AG10803 (cell line): ENCODE data around the gene KLHL35.
A peak's percentile ranks its signal among the peaks of the same experiment; 100 is the strongest.

Source experiments
- DNase-seq: peaks from one replicate; pipeline ENCODE4 v3.0.0; 2010; ENCODE audit warnings: low read depth
- H3K4me3 ChIP-seq: 2 replicates; pipeline ENCODE4 v1.5.1; 2011; ENCODE audit warnings: mild to moderate bottlenecking, low read length, control low read depth
- TF ChIP-seq, protein P1 (sequence below): conservative IDR thresholded peaks from 2 replicates; pipeline ENCODE4 v1.5.1; 2011; ENCODE audit warnings: mild to moderate bottlenecking, low read length, control low read depth, inconsistent platforms

Gene KLHL35

DNA sequence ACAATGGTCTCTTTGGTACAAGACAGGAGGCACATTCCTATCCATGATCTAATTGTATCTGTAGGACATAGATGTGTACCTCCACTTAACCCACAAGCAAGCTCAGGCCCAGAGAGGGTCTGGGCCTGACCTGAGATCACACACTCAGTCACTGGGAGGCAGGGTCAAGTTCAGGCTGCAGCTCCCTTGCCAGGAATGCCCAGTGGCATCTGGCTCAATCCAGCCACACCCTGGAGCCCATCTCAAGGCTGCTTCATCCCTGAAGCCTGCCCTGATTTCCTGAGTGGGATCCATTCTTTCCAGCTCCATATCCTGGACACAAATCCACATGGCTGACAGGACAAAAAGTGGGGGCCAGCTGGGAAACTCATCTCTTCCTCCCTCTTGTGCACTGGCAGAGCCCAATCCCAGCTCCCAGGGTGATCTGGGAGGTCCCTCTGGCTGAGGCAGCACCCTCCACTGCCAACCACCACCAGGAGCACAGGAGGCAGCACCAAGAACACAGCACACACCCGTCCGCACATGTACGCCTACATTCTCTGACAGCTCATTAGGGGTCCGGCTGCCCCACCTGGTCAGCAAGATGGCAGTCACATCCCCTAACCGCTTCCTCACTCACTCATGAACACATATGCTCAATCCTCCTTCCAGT, 39.2 kb upstream of the KLHL35 start:
- DNase-seq = no peak
- TF ChIP-seq, protein P1, sequence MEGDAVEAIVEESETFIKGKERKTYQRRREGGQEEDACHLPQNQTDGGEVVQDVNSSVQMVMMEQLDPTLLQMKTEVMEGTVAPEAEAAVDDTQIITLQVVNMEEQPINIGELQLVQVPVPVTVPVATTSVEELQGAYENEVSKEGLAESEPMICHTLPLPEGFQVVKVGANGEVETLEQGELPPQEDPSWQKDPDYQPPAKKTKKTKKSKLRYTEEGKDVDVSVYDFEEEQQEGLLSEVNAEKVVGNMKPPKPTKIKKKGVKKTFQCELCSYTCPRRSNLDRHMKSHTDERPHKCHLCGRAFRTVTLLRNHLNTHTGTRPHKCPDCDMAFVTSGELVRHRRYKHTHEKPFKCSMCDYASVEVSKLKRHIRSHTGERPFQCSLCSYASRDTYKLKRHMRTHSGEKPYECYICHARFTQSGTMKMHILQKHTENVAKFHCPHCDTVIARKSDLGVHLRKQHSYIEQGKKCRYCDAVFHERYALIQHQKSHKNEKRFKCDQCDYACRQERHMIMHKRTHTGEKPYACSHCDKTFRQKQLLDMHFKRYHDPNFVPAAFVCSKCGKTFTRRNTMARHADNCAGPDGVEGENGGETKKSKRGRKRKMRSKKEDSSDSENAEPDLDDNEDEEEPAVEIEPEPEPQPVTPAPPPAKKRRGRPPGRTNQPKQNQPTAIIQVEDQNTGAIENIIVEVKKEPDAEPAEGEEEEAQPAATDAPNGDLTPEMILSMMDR = no peak
- no peak overlapping the region for H3K4me3 ChIP-seq

DNA sequence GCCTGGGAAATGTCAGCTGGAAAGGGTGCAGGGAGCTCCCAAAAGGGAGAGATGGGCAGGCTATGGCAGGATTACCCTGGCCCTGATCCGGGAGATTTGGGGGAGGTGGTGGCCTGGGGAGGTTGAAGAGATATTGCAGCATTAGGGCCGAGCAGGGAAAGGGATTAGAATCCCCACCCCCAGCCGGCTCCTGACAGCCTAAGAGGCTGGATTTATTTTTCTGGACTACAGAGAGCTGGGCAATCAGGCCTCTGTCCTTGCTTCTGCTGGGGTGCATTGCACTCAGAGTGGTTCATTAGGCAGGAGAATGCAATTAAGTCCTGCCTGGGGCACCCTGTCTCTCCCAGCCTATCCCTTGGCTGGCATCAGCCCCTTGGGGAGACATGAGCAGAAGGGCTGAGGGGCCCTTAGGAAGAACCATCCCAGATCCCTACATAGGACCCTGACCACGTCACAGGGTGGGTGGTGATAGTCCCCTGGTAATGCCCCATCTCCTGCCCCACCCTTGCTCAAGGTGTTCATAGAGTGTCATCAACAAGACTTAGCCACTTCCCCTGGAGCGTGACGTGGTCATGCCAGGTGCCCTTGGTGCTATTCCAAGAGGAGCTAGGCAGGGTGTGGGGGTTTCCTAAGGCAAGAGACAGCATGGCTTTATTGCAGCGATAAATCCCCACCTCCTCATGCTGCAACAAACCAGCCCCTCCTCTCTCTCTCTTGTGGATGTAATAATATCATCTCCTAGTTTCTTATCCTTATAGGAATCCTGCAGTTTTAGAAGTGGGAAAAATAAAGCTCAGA, 38.4 kb upstream of the KLHL35 start:
- TF ChIP-seq, protein P1 = no peak
- no peak overlapping the region for H3K4me3 ChIP-seq
- no peak for DNase-seq

DNA sequence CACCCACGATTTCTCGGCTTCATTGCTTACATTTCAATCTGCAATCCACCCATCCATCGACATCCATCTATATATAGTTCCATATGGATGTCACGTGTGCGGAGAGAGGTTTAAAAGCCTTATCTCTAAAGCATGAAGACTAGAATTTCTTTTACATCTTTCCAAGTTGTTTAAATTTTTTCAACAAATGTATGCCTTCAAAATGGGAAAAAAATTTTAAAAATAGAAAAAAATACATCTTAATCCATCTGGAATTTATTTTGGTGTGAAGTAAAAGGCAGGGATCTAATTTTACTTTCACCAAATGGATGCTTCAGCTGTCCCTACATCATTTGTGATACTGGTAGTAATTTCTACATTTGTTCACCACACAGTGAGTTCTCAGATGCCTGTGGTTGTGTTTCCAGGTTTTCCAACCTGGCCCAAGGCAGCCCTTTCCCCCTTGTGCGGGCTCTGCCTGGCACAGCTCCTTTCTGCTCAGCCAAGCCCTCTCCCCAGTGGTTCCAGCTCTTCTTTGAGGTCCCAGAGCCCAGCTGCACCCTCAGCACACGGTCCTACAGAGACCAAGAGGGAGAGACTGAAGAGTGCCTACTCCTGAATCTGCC, 37.6 kb upstream of the KLHL35 start:
- no peak for DNase-seq
- TF ChIP-seq, protein P1 = no peak
- no peak overlapping the region for H3K4me3 ChIP-seq

DNA sequence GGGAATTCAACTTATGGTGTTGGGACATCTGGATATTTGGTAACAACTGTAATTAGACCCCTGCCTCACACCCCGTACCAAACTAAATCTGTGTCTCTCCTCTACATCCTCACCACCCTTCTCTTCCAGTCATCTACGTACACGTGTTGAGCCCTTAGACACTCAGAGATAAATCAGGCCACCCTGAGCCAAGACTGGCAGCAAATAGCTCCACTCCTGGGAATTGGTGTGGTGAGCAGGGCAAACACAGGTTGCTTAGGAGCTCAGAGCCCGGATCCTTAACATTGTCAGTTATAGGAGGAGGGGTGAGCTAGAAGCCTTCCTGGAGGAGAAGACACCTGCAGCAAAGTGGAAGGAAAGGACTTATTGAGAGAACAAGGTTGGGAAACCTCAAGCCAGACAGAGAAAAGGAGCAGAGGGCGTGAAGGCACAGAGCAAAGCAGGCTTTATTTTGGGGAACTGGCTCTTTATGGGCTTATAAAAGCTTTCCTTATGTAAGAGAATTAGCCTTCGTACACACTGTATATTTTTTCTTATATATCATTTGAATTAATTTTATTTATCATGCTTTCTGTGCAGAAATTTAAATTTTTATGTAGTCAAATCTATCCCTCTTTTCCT, 36.9 kb upstream of the KLHL35 start:
- TF ChIP-seq, protein P1 = no peak

DNA sequence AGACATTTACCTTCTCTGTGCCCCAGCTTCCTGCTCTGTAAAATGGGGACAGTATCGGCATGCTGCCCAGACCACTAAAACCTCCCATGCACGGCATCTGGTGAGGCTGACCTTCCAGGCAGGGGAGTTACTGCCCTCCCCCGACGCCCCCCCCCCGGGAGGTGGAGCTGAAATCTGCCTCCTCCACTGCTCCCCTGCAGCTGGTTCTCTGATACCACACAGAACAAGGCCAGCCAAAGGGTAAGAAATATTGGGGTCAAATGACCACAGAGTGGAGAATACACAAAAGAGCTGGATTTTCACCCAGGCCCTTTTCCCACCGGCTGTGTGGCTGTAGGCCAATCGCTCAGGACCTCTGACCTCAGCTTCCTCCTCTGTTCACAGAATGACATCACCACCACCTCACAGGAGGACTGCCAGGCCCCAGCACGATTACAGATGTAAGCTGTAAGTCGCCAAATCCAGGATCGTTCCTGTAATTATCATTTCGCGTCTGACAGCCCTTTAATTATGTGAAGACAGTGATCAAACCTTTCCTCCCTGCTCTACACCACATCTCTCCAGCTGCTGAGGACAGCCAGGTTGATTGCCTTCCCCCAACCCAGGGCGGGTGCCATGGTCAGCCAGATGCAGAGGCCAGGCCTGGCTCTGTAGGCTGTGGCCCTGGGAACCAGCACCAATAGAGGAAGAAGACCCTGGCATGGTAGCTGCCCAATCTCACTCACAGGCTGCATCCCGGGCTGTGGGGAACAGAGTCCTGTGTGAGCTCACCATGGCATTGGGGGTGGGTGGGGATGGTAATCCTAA, 35.7 kb upstream of the KLHL35 start:
- no peak overlapping the region for H3K4me3 ChIP-seq
- peak; percentile 38 for DNase-seq
- TF ChIP-seq, protein P1 = no peak

More for the DNA sequence above, 36.9 kb upstream of the KLHL35 start:
- no peak overlapping the region for H3K4me3 ChIP-seq
- DNase-seq = no peak

DNA sequence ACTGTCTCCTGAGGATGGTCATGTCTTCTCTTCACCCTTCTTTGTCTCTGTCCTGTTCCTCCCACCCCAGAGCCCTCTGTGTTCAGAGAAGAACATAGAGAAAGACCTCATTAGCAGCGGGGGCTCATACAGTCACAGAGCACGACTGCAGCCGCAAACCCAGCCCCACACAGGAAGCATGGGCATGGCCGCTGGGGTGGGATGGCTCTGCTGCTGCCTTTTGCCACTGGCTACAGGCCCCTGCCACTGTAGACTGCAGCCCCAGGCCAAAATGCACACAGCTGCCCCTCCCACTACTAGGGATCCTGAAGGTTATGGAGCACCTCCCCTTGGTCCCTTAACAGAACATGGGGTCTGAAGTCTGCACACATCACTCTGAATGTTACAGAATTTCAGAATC, 34.9 kb upstream of the KLHL35 start:
- H3K4me3 ChIP-seq = no peak overlapping the region
- TF ChIP-seq, protein P1 = no peak
- no peak for DNase-seq
